ENCODE measurements around the gene C17orf50.

C17orf50 gene

DNA sequence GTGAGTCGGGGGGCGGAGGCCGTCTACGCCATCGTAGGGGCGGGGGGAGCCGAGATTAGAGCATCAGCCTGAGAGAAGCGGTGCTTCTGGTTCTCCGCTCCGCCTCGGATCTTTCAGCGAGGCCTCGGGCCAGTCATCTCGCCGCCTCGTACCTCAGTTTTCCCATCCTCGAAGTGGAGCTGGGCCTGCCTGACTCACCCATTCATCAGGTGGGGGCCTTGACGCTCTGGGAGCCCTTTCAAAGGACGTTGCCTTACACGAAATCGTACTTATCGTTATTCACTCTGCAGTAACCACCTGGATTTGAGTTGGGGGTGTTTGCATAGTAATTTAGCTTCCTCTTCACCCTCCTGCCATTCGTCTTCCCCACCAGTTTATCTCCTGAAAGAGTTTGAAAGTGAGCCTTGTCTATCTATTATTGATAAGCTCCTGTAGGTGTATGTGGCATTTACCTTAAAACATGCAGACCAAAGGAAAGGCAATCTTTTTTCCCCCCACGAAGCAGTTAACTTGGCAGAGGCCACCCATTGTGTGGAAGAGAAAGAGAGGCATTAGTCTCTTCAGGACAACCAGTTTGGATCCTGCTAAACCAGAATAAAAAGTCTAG lies 49.3 kb downstream of the C17orf50 start:
- Histone ChIP-seq H3K36me3 (no peaks in the 10 kb centered on the region), H3K27ac (peak overlapping the region; percentile 94), H3K4me1 (ENCODE audit: control insufficient read depth in 1 of 2, insufficient read depth in 1 of 2, low read depth in 1 of 2, low read length in 1 of 2) (peaks cover 34 to 37% of the 10 kb centered on the region in 2 experiments), H3K27me3 (no peaks in the 10 kb centered on the region), H3K9me3 (no peaks in the 10 kb centered on the region), H3K4me3 (ENCODE audit: low read depth in 1 of 2, low read length in 1 of 2) (peak overlapping the region; percentile 65 to 92)
- TF ChIP-seq, protein P1, sequence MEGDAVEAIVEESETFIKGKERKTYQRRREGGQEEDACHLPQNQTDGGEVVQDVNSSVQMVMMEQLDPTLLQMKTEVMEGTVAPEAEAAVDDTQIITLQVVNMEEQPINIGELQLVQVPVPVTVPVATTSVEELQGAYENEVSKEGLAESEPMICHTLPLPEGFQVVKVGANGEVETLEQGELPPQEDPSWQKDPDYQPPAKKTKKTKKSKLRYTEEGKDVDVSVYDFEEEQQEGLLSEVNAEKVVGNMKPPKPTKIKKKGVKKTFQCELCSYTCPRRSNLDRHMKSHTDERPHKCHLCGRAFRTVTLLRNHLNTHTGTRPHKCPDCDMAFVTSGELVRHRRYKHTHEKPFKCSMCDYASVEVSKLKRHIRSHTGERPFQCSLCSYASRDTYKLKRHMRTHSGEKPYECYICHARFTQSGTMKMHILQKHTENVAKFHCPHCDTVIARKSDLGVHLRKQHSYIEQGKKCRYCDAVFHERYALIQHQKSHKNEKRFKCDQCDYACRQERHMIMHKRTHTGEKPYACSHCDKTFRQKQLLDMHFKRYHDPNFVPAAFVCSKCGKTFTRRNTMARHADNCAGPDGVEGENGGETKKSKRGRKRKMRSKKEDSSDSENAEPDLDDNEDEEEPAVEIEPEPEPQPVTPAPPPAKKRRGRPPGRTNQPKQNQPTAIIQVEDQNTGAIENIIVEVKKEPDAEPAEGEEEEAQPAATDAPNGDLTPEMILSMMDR (IDR thresholded peaks at IDR 0.05), result no peak

DNA sequence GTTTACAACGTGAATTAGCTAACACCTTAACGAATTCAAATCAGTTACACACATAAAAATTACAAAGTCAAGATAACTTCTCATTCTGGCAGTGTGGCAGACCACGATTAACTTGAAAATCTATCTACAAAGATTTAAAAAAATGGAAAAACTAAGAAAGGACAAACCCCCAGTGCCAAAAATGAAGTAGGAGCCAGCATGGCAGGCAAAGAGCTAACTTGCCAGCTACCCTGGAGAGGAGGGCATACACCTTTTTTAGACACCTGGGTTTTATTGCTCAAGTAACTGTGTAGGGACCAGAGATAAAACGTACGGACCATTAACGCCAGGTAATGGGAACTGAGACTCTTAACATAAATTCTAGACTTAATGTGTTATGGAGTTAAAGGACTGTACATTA lies 51.1 kb downstream of the C17orf50 start:
- peaks cover 34 to 37% of the 10 kb centered on the region in 2 experiments for H3K4me1 ChIP-seq (ENCODE audit: control insufficient read depth in 1 of 2, insufficient read depth in 1 of 2, low read depth in 1 of 2, low read length in 1 of 2)
- TF ChIP-seq, protein P1 (IDR thresholded peaks at IDR 0.05), result no peak

DNA sequence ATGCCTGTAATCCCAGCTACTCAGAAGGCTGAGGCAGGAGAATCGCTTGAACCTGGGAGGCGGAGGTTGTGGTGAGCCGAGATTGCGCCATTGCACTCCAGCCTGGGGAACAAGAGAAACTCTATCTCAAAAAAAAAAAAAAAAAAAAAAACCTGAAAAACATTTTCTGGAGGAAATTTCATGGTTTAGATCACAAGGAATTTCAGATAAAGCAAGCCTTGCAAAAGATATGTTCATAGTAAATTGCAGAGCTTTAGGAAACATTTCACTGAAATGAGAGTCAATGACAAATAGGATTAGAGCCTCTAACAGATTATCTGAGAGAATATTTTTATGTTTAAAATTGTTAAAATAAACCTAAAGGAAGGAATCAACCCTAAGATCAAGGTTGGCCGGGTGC lies 51.8 kb downstream of the C17orf50 start:
- H3K36me3 ChIP-seq, result peaks cover 6% of the 10 kb centered on the region
- H3K27ac ChIP-seq, result no peak overlapping the region
- TF ChIP-seq, protein P1 (IDR thresholded peaks at IDR 0.05), result no peak
- H3K4me1 ChIP-seq (ENCODE audit: control insufficient read depth in 1 of 2, insufficient read depth in 1 of 2, low read depth in 1 of 2, low read length in 1 of 2), result peaks cover 34 to 37% of the 10 kb centered on the region in 2 experiments
- H3K4me3 ChIP-seq (ENCODE audit: low read depth in 1 of 2, low read length in 1 of 2), result no peak overlapping the region
- no peaks in the 10 kb centered on the region for H3K9me3 ChIP-seq
- no peaks in the 10 kb centered on the region for H3K27me3 ChIP-seq

More for the DNA sequence above, 51.1 kb downstream of the C17orf50 start:
- Histone ChIP-seq H3K27ac (no peak overlapping the region), H3K27me3 (no peaks in the 10 kb centered on the region), H3K36me3 (peaks cover 6% of the 10 kb centered on the region), H3K4me3 (ENCODE audit: low read depth in 1 of 2, low read length in 1 of 2) (no peak overlapping the region), H3K9me3 (no peaks in the 10 kb centered on the region)

All from neutrophil (primary cell).